OCI-LY3 (cell line): ENCODE results near the gene PBX3.

Experiments used
- H2AFZ ChIP-seq: fragments of 200-600, 300-600 bp; shearing (Covaris generic); 2 replicates; pipeline ENCODE4 v1.6.0; 2014; ENCODE audit warnings: antibody characterized with exemption, low read depth, low read length
- H3K27ac ChIP-seq: fragments of 200-600, 300-600 bp; sonication (generic); 2 replicates; pipeline ENCODE4 v1.5.1; 2014; ENCODE audit warnings: mild to moderate bottlenecking, low read length, moderate library complexity, mixed read lengths
- H3K27me3 ChIP-seq: fragments of 200-600, 300-600 bp; sonication (generic); 2 replicates; pipeline ENCODE4 v1.6.1; 2014; ENCODE audit warnings: low read depth, low read length, mixed read lengths
- H3K36me3 ChIP-seq: fragments of 200-600, 300-600 bp; sonication (generic); replicated peaks from 2 replicates; pipeline ENCODE3; 2014; ENCODE audit warnings: low read depth, low read length, mixed read lengths
- H3K4me1 ChIP-seq: fragments of 300-600, 200-600 bp; sonication (generic); 2 replicates; pipeline ENCODE4 v1.6.1; 2014; ENCODE audit warnings: low read length, mixed read lengths
- H3K4me2 ChIP-seq: fragments of 200-600, 300-600 bp; sonication (generic); 2 replicates; pipeline ENCODE4 v1.6.1; 2014; ENCODE audit warnings: low read length, mixed read lengths
- H3K4me3 ChIP-seq: fragments of 300-600, 200-600 bp; sonication (generic); 2 replicates; pipeline ENCODE4 v1.5.1; 2014; ENCODE audit warnings: antibody characterized with exemption, mild to moderate bottlenecking, low read length, moderate library complexity
- H3K79me2 ChIP-seq: fragments of 300-600, 200-600 bp; shearing (Covaris generic); 2 replicates; pipeline ENCODE4 v1.6.1; 2014; ENCODE audit warnings: mild to moderate bottlenecking, low read length, mixed read lengths
- H3K9ac ChIP-seq: fragments of 300-600, 200-600 bp; shearing (Covaris generic); 2 replicates; pipeline ENCODE4 v1.6.0; 2014; ENCODE audit warnings: mild to moderate bottlenecking, low read length, moderate library complexity
- H3K9me3 ChIP-seq: fragments of 200-600, 300-600 bp; shearing (Covaris generic); 2 replicates; pipeline ENCODE4 v1.6.1; 2014; ENCODE audit warnings: low read length, mixed read lengths; ENCODE audit not compliant: insufficient read depth
- H4K20me1 ChIP-seq: fragments of 200-600, 300-600 bp; sonication (generic); 2 replicates; pipeline ENCODE4 v1.6.1; 2016; ENCODE audit warnings: low read length, mixed read lengths; ENCODE audit not compliant: insufficient read depth
- CTCF ChIP-seq: fragments of 200-600, 300-600 bp; sonication (generic); IDR thresholded peaks from 2 replicates; pipeline ENCODE4 v1.5.1; 2014; ENCODE audit warnings: antibody characterized with exemption, low read length, low read depth
- EZH2phosphoT487 ChIP-seq: fragments of 200-600 bp; shearing (Covaris generic); IDR thresholded peaks from 2 replicates; pipeline ENCODE4 v1.6.1; 2018; ENCODE audit warnings: antibody characterized with exemption, mixed run types, low read depth

PBX3 gene

GRCh38 chr9:125757834-125758233 lies 10.7 kb downstream of the PBX3 start:
- no peaks in the 10 kb centered on the region for H3K36me3 ChIP-seq
- H3K4me3 ChIP-seq, result no peak overlapping the region
- H3K9me3 ChIP-seq, result no peaks in the 10 kb centered on the region
- H3K9ac ChIP-seq, result no peak overlapping the region
- H3K4me2 ChIP-seq, result no peak overlapping the region
- H3K27ac ChIP-seq, result no peak overlapping the region
- no peak overlapping the region for H2AFZ ChIP-seq
- TF ChIP-seq EZH2phosphoT487, result no peak
- H3K4me1 ChIP-seq, result peaks cover 11% of the 10 kb centered on the region
- no peaks in the 10 kb centered on the region for H3K79me2 ChIP-seq
- no peaks in the 10 kb centered on the region for H3K27me3 ChIP-seq
- no peaks in the 10 kb centered on the region for H4K20me1 ChIP-seq

- Histone ChIP-seq H3K4me3 (peak overlapping the region; percentile 46), H3K4me2 (peak overlapping the region; percentile 66), H3K9me3 (no peaks in the 10 kb centered on the region), H3K27me3 (no peaks in the 10 kb centered on the region), H3K27ac (no peak overlapping the region), H3K4me1 (peaks cover 11% of the 10 kb centered on the region), H3K36me3 (no peaks in the 10 kb centered on the region), H3K79me2 (no peaks in the 10 kb centered on the region), H4K20me1 (no peaks in the 10 kb centered on the region), H3K9ac (no peak overlapping the region), H2AFZ (no peak overlapping the region)
- 0 out of 2 replicates have a peak, but pooled peaks have one; percentile 9 for TF ChIP-seq CTCF
- no peak for TF ChIP-seq EZH2phosphoT487
These were observed 12.0 kb downstream of the PBX3 start for GRCh38 chr9:125758986-125759763.

GRCh38 chr9:125759764-125760129 lies 12.6 kb downstream of the PBX3 start:
- Histone ChIP-seq H3K4me3 (peak overlapping the region; percentile 46), H3K36me3 (no peaks in the 10 kb centered on the region), H3K27me3 (no peaks in the 10 kb centered on the region), H3K9ac (no peak overlapping the region), H3K27ac (no peak overlapping the region), H3K79me2 (no peaks in the 10 kb centered on the region), H4K20me1 (no peaks in the 10 kb centered on the region), H3K9me3 (no peaks in the 10 kb centered on the region), H2AFZ (no peak overlapping the region), H3K4me2 (peak overlapping the region; percentile 66), H3K4me1 (peaks cover 11% of the 10 kb centered on the region)
- TF ChIP-seq CTCF (no peak), EZH2phosphoT487 (no peak)

- H3K4me1 ChIP-seq, result peaks cover 11% of the 10 kb centered on the region
- H3K36me3 ChIP-seq, result no peaks in the 10 kb centered on the region
- H3K79me2 ChIP-seq, result no peaks in the 10 kb centered on the region
- no peak overlapping the region for H3K4me2 ChIP-seq
- no peak overlapping the region for H3K9ac ChIP-seq
- H3K27me3 ChIP-seq, result no peaks in the 10 kb centered on the region
- no peaks in the 10 kb centered on the region for H3K9me3 ChIP-seq
- H4K20me1 ChIP-seq, result no peaks in the 10 kb centered on the region
- no peak overlapping the region for H3K27ac ChIP-seq
- no peak overlapping the region for H3K4me3 ChIP-seq
- H2AFZ ChIP-seq, result no peak overlapping the region
- no peak for TF ChIP-seq EZH2phosphoT487
- TF ChIP-seq CTCF, result no peak
These were observed 13.4 kb downstream of the PBX3 start for GRCh38 chr9:125760537-125760936.
